ENCODE data around the gene PSIP1.
"Not testable (repeated sequence)": the region's sequence is repeated elsewhere in the genome, so short reads cannot be mapped to it uniquely, and the experiment has no call there.

The PSIP1 gene

GRCh38 chr9:15510789-15511575 is at the start of gene PSIP1:
PSIP1 (minus strand) TSS chr9:15510970; CDS start chr9:15510188, 782 bp downstream.
- DNase-seq (ENCODE audit: low spot score): peak; percentile 90

DNA sequence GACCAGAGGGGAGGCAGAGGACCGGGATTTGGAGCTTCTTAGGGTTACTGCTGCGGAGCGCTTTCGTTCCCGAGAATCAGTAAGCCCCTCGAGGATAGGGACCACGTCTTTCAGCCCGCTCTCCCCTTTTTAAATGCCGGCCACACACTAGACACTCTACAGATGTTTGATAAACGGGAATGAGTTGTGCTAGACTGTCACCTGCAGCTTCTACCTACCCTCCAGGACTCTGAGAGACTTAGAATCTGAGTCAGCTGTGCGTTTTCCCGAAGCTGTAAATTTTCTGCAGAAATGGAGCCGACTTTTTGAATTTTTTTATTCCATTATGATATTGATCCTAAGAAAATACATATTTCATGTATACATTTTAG is 42.7 kb upstream of the PSIP1 start:
- no peak for DNase-seq (ENCODE audit: low spot score)

DNA sequence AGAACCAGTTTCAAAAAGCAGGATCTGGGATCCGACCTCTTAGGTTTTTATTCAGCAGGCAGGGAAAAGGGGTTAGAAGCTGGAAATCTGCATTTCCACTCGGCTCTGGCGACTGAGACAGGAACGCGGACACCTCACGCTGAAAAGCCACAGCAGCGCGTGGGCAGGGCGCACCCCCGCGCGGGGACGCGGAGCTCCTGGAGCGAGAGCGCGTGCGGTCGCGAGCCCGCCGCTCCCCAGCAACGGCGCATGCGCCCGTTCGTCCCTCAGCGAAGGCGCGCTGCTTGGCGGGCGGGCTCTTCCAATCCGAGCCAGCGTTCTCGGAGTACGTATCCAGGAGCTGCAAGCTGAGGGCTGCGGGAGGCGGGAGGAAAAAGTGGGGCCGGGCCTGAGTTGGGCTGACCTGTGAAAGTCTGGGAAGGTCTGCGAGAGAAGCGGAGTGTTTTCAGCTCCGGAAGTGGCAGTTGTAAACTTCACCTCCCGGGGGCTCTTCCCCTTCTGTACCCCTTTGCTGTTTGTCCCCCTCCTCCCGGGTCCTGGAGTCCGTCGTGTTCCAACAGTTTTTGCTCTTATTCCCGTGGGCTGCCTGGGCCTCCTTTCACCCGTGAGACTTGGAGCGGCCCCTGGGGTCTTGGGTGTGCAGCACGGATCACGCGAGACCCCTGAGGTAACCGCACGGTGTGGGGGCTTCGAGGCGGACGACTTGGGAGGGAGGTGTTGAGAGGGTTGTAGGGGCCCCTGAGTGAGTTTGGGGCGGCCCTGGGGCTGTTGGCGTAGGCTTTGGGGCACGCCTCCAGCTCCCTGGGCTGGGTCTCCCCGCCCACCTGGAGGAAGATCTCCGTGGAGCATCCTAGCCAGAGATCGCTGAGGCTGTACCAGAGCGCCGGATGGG is 42.1 kb upstream of the PSIP1 start, which contains the start of gene CCDC171:
CCDC171 (plus strand) TSS at position 408 of the 892 bp plus-strand sequence. CDS start 11,046 bp downstream, outside the sequence.
- DNase-seq (ENCODE audit: low spot score): peak; percentile 90

- DNase-seq (ENCODE audit: low spot score): no peak
Measured at GRCh38 chr9:15549611-15550010, 38.8 kb upstream of the PSIP1 start.

- DNase-seq (ENCODE audit: low spot score): no peak
Measured at GRCh38 chr9:15543047-15543813, 32.5 kb upstream of the PSIP1 start.

- DNase-seq (ENCODE audit: low spot score): no peak
Measured at GRCh38 chr9:15542624-15543023, 31.9 kb upstream of the PSIP1 start.

DNA sequence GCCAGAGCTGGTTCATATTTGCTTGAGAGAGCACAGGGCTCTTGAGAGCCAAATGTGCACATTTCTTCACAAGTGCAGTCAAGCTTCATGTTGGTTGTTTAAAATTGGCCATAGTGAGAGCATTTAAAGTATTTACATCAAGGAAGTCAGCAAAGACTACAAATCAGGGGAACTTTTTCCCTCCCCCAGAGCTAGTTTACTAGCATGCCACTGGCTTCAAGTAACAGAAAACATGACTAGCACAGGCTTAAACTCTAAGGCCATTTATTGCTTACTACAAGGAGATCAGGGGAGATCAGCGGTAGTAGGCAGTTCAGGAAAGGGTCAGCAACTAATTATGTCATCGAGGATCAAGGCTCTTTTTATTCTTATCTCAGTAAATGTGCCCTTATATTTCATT is 31.1 kb upstream of the PSIP1 start:
- no peak for DNase-seq (ENCODE audit: low spot score)

GRCh38 chr9:15531380-15531779 is 20.6 kb upstream of the PSIP1 start:
- no peak for DNase-seq (ENCODE audit: low spot score)

GRCh38 chr9:15529566-15530324 is 19.0 kb upstream of the PSIP1 start:
- no peak for DNase-seq (ENCODE audit: low spot score)

GRCh38 chr9:15527035-15527434 is 16.3 kb upstream of the PSIP1 start:
- DNase-seq (ENCODE audit: low spot score): not testable (repeated sequence)

DNA sequence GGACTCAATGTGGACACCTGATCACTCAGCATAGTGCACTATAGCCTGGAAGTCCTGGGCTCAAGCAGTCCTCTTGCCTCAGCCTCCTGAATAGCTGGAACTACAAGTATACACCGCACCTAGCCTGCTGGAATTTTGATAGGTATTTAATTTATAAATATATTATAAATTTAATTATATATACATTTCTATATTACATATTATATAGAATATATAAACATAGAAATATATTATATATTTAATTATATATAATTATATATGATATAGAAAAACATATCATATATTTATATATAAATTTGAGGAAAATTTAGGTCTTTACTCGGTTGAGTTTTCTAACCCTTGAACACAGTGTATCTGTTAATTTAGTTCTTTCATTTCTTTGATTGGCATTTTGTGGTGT is 15.2 kb upstream of the PSIP1 start:
- no peak for DNase-seq (ENCODE audit: low spot score)

GRCh38 chr9:15524845-15525455 is 14.2 kb upstream of the PSIP1 start:
- DNase-seq (ENCODE audit: low spot score): no peak

- no peak for DNase-seq (ENCODE audit: low spot score)
Measured at GRCh38 chr9:15522130-15522755, 11.5 kb upstream of the PSIP1 start.

DNA sequence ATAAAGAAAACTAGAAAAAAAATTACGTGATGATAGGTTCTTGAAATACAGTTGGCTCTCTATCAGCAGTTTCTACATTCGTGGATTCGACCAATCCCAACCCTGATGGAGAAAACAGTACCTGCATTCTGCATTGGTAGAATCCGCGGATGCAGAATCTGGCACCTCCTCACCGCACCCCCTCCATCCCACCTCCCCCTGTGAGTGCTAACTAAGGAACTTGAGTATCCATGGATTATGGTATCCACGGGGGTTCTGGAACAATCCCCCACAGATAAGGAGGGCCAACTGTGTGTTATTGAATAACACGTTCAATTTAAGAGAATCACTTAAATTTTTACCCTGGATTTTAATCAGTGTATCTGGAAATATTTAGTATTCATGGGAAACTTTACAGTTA is 10.5 kb upstream of the PSIP1 start:
- DNase-seq (ENCODE audit: low spot score): no peak

DNA sequence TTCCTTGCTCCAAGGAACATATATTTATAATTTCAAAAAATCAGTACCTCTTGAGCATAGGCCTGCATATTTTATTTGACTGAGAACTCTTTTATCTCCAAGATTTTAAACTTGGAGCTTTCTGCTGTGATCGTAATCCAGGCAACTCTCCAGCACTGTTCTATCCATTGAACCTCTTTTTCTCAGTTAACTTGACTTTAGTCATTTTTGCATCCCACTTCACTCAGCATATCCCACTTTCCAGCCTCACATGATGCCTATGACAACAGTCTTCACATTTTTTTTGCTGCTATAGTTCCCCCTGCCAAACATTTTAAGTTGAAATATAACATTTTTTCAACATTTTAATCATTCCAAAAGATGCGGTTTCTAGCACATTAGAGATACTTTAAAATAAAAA is 9.1 kb upstream of the PSIP1 start:
- DNase-seq (ENCODE audit: low spot score): no peak

DNA sequence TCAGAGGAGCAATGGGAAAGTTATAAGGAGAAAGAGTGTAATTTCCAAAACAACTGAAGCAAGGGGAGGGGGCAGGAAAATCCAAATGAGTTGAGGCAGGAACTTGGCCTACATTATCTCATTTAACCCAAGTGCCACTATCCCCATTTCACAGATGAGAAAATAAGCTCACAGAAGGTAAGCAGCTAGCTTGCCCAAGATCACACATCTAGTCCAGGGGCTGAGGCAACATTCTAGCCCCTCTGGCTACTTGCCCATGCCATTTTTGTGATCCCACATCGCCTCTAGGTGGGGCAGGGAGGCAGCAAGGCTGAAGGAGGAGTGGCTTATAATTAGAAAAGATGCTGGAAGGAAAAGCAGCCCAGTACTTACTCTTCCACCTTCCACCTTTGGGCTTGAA is 2.6 kb upstream of the PSIP1 start:
- DNase-seq (ENCODE audit: low spot score): no peak

DNA sequence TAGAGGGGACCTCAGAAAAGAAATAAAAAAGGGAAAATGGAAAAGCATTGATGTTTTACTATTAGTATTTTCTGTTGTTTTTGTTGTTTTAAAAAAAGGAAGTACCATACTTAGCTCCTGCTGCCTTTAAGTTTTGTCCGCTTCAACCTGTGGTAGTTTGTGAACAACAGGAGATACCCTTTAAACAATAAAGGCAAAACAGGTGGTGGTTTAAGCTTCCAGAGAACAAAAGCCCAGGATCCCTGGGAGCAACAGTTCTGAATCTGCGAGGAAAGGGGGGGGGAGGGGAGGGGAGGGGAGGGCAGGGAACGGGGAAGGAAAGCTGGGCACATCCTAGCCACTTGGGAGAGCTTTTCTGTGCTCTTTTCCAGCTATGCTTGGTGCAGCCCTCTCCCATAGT is 2.1 kb upstream of the PSIP1 start:
- no peak for DNase-seq (ENCODE audit: low spot score)

GRCh38 chr9:15512204-15512603 is 1.4 kb upstream of the PSIP1 start:
- DNase-seq (ENCODE audit: low spot score): no peak

GRCh38 chr9:15509931-15510788 is 610 bp downstream of the PSIP1 start:
- peak; percentile 60 for DNase-seq (ENCODE audit: low spot score)

DNA sequence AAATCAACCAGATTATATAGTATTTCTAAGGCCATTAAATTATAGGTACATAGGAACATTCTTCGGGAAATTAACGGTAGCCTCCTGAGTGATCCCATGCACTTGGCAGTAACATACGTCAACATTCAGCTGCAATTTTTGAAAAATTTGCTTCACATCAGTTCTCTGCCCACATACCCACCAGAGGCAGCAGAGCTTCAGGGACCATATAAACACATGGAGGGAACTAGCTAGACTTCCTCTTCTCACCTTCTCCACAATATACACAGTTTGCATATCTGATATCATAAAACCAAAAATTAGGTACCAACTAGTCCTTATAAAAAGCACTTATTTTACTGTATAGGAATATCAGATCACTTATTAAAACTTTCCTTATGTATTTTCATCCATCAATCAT is 4.8 kb downstream of the PSIP1 start:
- no peak for DNase-seq (ENCODE audit: low spot score)

All from activated CD4-positive, alpha-beta T cell treated with anti-CD3 and anti-CD28 coated beads, Interleukin-2, Interleukin-4, amounts not matched to agents 100 ng/mL and 50 ng/mL, durations not matched to agents 16 hours and 8 hours (primary cell).